Prostate gland (tissue), 2 donors: ENCODE results near the gene SMIM29. TPM values are rescaled to one million over a fixed set of nuclear protein-coding genes. Genes with fewer than 3 reads are reported as not detected.

Experiments used
- DNase-seq: peaks from one replicate; pipeline ENCODE4 v3.0.0-alpha.2; 2019; ENCODE audit warnings: low spot score
- H3K27ac ChIP-seq, 2 donors: fragments of 200-600 bp; sonication (generic); 2 replicates each; pipeline ENCODE4 v1.5.1; 2017 to 2019
- H3K27me3 ChIP-seq: fragments of 200-600 bp; sonication (generic); replicated peaks from 2 replicates; pipeline ENCODE4 v1.5.1; 2019; ENCODE audit not compliant: insufficient read depth
- H3K36me3 ChIP-seq, 2 donors: fragments of 200-600 bp; sonication (generic); 1 replicate in 1 of 2; 2 replicates in 1 of 2; pipeline versions ENCODE4 v1.5.1 to v1.8.1; 2017 to 2019
- H3K4me1 ChIP-seq: fragments of 200-600 bp; sonication (generic); replicated peaks from 2 replicates; pipeline ENCODE4 v1.5.1; 2019
- H3K4me3 ChIP-seq, 2 donors: fragments of 200-600 bp; sonication (generic); 2 replicates each; pipeline ENCODE4 v1.5.1; 2017 to 2019
- H3K9me3 ChIP-seq: fragments of 200-600 bp; sonication (generic); 2 replicates; pipeline ENCODE4 v1.5.1; 2017
- POLR2A ChIP-seq: fragments of 450-650 bp; IDR thresholded peaks from one replicate; pipeline ENCODE4 v1.6.1; 2016; ENCODE audit warnings: antibody characterized with exemption, mild to moderate bottlenecking
- POLR2AphosphoS5 ChIP-seq: sonication (generic); formaldehyde crosslinking; IDR thresholded peaks from one replicate; pipeline ENCODE4 v1.6.1; 2017; ENCODE audit warnings: antibody characterized with exemption
- WGBS: methylation state at CpG from one replicate; pipeline ENCODE4 v1.1.5; 2018; 5-methylcytosine and 5-hydroxymethylcytosine counted together
- intact Hi-C: fragments of 100-400 bp; cut with DNase I; formaldehyde crosslinking; loops from one replicate; pipeline ENCODE4 v1.14.2; 2022
- microRNA-seq: library from miRNA; unstranded; fragments of <30 nt; microRNA quantifications from one replicate; pipeline ENCODE4, GENCODE V29; 2016
- small RNA-seq, 2 donors: library from RNA; depleted of rRNA; stranded (forward); fragments of <200 nt; gene quantifications; one replicate each; pipeline ENCODE3, GENCODE V24; 2016
- total RNA-seq, 2 donors: library from RNA; depleted of rRNA; stranded (reverse); fragments of >200 nt; gene quantifications; one replicate each; pipeline ENCODE4 v1.1.0, GENCODE V29; 2016
- TF ChIP-seq, protein P1 (sequence below), 4 experiments: fragments of 200-600 bp in 2 of 4; fragments of 450-650 bp in 2 of 4; sonication (generic) in 2 of 4; IDR thresholded peaks; 1 replicate in 3 of 4; 2 replicates in 1 of 4; pipeline ENCODE4 v1.5.1; 2016 to 2019; ENCODE audit warnings: antibody characterized with exemption in 4 of 4, mild to moderate bottlenecking in 2 of 4, moderate library complexity in 2 of 4

SMIM29 gene
- total RNA-seq, 2 donors from 2014 or later: 25.9 to 41.6 TPM

DNA sequence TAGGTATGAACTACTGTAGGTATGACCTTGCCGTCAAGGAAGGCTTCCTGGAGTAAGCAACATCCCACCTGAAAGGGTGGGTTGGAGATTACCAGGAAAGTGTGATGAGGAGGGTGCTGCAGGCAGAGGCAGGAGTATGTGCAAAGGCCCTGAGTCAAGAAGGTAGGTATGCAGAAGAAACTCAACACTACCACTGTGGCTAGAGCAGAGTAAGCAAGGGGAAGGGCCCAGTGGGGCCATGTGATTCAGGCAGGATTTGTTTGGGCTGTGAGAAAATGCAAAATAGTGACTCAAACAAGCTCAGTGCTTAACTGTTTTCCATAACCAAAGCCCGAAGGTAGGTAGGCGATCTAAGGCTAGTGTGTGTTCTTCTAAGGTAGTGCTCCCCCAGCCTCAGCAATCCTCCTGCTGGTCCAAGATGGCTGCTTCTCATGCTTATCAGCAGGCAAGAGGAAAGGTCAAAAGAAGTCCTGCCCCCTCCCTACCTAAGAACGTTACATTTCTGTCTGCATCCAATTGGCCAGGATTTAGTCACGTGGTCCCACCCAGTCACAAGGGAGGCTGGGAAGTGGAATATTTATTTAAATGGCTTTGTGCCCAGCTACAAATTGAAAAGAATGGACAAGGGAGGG, 48.4 kb downstream of the SMIM29 start:
- Histone ChIP-seq H3K27ac (no peak overlapping the region), H3K27me3 (no peaks in the 10 kb centered on the region), H3K4me3 (no peak overlapping the region), H3K4me1 (no peaks in the 10 kb centered on the region), H3K9me3 (no peaks in the 10 kb centered on the region), H3K36me3 (no peaks in the 10 kb centered on the region)
- no peak for TF ChIP-seq POLR2A
- TF ChIP-seq POLR2AphosphoS5: no peak
- TF ChIP-seq, protein P1, sequence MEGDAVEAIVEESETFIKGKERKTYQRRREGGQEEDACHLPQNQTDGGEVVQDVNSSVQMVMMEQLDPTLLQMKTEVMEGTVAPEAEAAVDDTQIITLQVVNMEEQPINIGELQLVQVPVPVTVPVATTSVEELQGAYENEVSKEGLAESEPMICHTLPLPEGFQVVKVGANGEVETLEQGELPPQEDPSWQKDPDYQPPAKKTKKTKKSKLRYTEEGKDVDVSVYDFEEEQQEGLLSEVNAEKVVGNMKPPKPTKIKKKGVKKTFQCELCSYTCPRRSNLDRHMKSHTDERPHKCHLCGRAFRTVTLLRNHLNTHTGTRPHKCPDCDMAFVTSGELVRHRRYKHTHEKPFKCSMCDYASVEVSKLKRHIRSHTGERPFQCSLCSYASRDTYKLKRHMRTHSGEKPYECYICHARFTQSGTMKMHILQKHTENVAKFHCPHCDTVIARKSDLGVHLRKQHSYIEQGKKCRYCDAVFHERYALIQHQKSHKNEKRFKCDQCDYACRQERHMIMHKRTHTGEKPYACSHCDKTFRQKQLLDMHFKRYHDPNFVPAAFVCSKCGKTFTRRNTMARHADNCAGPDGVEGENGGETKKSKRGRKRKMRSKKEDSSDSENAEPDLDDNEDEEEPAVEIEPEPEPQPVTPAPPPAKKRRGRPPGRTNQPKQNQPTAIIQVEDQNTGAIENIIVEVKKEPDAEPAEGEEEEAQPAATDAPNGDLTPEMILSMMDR (IDR thresholded peaks at IDR 0.05): no peak
- WGBS: 44% methylated on average over 5 of the region's 5 CpGs
- DNase-seq: no peak
- intact Hi-C loops: no loop called here

DNA sequence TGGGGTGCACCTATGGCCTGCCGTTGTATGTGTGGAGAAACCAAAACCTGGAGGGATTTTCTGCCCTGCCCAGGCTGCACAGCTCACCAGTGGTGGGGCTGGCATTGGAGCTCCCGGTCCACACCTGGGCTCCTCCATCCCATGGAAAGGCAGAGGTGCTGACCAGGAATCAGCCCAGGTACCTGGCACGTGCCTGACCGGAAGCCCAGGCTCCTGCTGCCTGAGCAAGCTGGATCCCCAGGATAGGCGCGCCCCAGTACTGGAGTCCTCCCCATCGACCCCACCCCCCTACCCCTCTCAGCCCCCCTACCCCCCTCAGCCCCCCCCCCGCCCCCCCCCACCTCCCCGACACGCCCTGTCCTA, 52.0 kb downstream of the SMIM29 start:
- no peaks in the 10 kb centered on the region for H3K36me3 ChIP-seq
- no peaks in the 10 kb centered on the region for H3K27me3 ChIP-seq
- no peak overlapping the region for H3K27ac ChIP-seq
- H3K9me3 ChIP-seq: no peaks in the 10 kb centered on the region
- intact Hi-C loops: loop anchor here (1.0 to 5.0 kb wide), 3 partner anchors 52 to 410 kb away; partner anchors contain the start of gene SMIM29
- no peaks in the 10 kb centered on the region for H3K4me1 ChIP-seq
- peak overlapping the region; percentile 32 to 41 for H3K4me3 ChIP-seq
- 54% methylated on average over 9 of the region's 10 CpGs for WGBS
- TF ChIP-seq POLR2AphosphoS5 (no peak), POLR2A (no peak)
- TF ChIP-seq, protein P1 (IDR thresholded peaks at IDR 0.05): no peak
- DNase-seq: no peak

Small RNA genes lying within 50 kb of the gene (microRNA-seq; reads per million reads assigned to microRNA genes)
- not detected for gene MIR6835

Small RNA genes lying within 50 kb of the gene (small RNA-seq; reads per million reads assigned to genes)
- gene MIR6835: 0 reads per million in 2 donors

Other genes starting within 250 kb of the SMIM29 start
- 1 to 10 TPM in 1 of 2 donors, not detected in 1; 4.4 TPM for gene GRM4, start 102.9 kb downstream of the SMIM29 start, total RNA-seq
- gene HMGA1, start 12.1 kb downstream of the SMIM29 start, total RNA-seq: 100 to 1,000 TPM in 1 of 2 donors, 10 to 100 TPM in 1; 29.4 to 139 TPM
- gene NUDT3, start 143.7 kb upstream of the SMIM29 start, total RNA-seq: 10 to 100 TPM; 28.9 to 30.8 TPM
- gene RPS10, start 177.1 kb upstream of the SMIM29 start, total RNA-seq: 1,000 to 10,000 TPM; 1,707 to 2,711 TPM
- under 1 TPM; 0.32 to 0.57 TPM for gene PACSIN1, start 217.1 kb upstream of the SMIM29 start, total RNA-seq